ENCODE data around the gene PAPSS2. TPM values are rescaled to one million over a fixed set of nuclear protein-coding genes. Genes with fewer than 3 reads are reported as not detected.

Gene PAPSS2
- total RNA-seq, 1 experiment from 2014 or later = 24.5 TPM

DNA sequence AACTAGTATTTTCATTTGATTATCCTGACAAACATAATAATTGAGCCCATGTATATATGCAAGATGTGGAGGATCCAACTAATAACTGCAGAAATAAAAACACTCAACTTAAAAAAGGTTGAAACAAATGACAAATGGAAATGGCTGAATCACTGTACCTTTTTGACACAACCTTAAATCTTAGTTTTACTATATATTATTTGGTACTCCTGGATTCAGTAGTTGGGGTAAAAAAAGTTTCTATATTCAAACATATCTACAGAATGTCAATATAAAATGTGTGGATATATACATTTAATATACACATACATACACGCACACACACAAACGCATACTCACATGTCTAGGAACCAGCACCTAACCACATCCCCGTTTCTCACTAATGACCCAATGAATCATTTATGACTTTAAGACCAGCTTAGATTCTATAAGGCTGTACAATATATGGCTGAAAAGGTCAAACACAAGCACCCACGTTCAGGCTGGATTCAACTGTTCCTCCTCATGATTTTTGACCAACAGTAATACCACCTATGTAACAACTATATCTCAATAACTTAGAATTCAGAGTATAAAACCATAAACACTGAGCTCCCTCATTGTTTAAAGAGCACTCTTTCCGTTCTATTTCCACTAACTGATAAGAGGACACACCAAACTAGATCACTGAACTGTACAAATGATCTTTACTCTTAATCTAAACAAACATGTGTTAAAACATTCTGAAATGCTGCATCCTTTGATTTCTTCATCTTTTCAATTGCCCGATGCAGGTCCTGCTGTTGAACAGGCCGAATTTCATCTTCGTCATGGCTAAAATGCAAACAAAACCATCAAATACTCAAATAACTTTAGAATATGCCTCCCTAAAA lies 94.6 kb downstream of the PAPSS2 start:
- Histone ChIP-seq H3K9ac (ENCODE audit: extremely low read depth, insufficient read length, low read length) (no peak overlapping the region), H3K4me1 (ENCODE audit: insufficient read depth, low read length) (no peaks in the 10 kb centered on the region), H2BK15ac (ENCODE audit: low read depth, low read length) (no peak overlapping the region), H2AK5ac (ENCODE audit: insufficient read length, low read length) (no peak overlapping the region), H3K18ac (ENCODE audit: insufficient read length, low read depth, low read length) (no peak overlapping the region), H3K4me2 (ENCODE audit: insufficient read depth, insufficient read length, low read length) (no peak overlapping the region), H3K79me2 (ENCODE audit: insufficient read depth, low read length) (no peaks in the 10 kb centered on the region), H4K5ac (ENCODE audit: insufficient read length, low read depth, low read length) (no peak overlapping the region), H2BK5ac (ENCODE audit: insufficient read length, low read length) (no peak overlapping the region), H3K23ac (ENCODE audit: insufficient read length, low read depth, low read length) (no peak overlapping the region), H3K27me3 (ENCODE audit: insufficient read depth, low read length) (no peaks in the 10 kb centered on the region), H2BK20ac (ENCODE audit: low read depth, low read length, poor library complexity, severe bottlenecking) (no peak overlapping the region), H2BK120ac (ENCODE audit: low read depth, low read length, poor library complexity, severe bottlenecking) (no peak overlapping the region), H3K14ac (ENCODE audit: insufficient read depth, low read length) (no peak overlapping the region), H3K4ac (ENCODE audit: low read depth, low read length) (no peak overlapping the region), H3K27ac (ENCODE audit: insufficient read length, low read depth, low read length) (no peak overlapping the region), H3K56ac (ENCODE audit: insufficient read length, low read depth, low read length) (no peak overlapping the region), H4K20me1 (ENCODE audit: control insufficient read depth, insufficient read depth, insufficient read length) (no peaks in the 10 kb centered on the region), H4K91ac (ENCODE audit: insufficient read length, low read depth, low read length) (no peak overlapping the region), H3K79me1 (ENCODE audit: insufficient read depth, low read depth, low read length, poor library complexity, severe bottlenecking) (no peaks in the 10 kb centered on the region), H4K8ac (replicated peaks; ENCODE audit: insufficient read length, low read depth, low read length) (no peak overlapping the region), H2AFZ (ENCODE audit: low read length) (no peak overlapping the region), H3K9me3 (ENCODE audit: control insufficient read depth, low read depth, low read length) (no peaks in the 10 kb centered on the region), H3T11ph (ENCODE audit: low read length) (no peak overlapping the region), H2BK12ac (ENCODE audit: insufficient read length, low read depth, low read length) (no peak overlapping the region), H3K23me2 (ENCODE audit: insufficient read length, low read depth, low read length, poor library complexity, severe bottlenecking) (no peaks in the 10 kb centered on the region)
- no peak for DNase-seq
- H3K36me3 Mint-ChIP-seq (ENCODE audit: insufficient read depth in 1 of 3, low read depth in 3 of 3) = peaks cover 3 to 21% (median 14%) of the 10 kb centered on the region in 3 experiments; a peak in 5 of 7 replicates
- no CpG with 5 or more reads among the region's 8 CpGs for WGBS (ENCODE audit: extremely low coverage, insufficient read length, low lambda C conversion rate)
- H3K4me3 Mint-ChIP-seq = no peak overlapping the region
- H3K27ac Mint-ChIP-seq = peak overlapping the region in 1 of 3 experiments; percentile 46; a peak in 1 of 7 replicates
- H3K4me1 Mint-ChIP-seq = peaks cover 25 to 36% of the 10 kb centered on the region in 2 experiments
- no peaks in the 10 kb centered on the region for H3K9me3 Mint-ChIP-seq
- H3K27me3 Mint-ChIP-seq (ENCODE audit: low read depth) = no peaks in the 10 kb centered on the region
- TF ChIP-seq, protein P1, sequence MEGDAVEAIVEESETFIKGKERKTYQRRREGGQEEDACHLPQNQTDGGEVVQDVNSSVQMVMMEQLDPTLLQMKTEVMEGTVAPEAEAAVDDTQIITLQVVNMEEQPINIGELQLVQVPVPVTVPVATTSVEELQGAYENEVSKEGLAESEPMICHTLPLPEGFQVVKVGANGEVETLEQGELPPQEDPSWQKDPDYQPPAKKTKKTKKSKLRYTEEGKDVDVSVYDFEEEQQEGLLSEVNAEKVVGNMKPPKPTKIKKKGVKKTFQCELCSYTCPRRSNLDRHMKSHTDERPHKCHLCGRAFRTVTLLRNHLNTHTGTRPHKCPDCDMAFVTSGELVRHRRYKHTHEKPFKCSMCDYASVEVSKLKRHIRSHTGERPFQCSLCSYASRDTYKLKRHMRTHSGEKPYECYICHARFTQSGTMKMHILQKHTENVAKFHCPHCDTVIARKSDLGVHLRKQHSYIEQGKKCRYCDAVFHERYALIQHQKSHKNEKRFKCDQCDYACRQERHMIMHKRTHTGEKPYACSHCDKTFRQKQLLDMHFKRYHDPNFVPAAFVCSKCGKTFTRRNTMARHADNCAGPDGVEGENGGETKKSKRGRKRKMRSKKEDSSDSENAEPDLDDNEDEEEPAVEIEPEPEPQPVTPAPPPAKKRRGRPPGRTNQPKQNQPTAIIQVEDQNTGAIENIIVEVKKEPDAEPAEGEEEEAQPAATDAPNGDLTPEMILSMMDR (conservative IDR thresholded peaks at IDR 0.05) = no peak

Measured in H9 (cell line).